Gastroesophageal sphincter (tissue), 4 donors: ENCODE results near the gene FOXS1. TPM values are rescaled to one million over a fixed set of nuclear protein-coding genes. Genes with fewer than 3 reads are reported as not detected.

Experiments used
- ATAC-seq: fragments of 150-250 bp; one replicate; pipeline ENCODE4 v1.9.1; 2016; ENCODE audit warnings: mild to moderate bottlenecking, moderate library complexity
- H3K27ac ChIP-seq, 4 donors: fragments of 200-600 bp; sonication (generic) in 3 of 4; 1 replicate in 3 of 4; 2 replicates in 1 of 4; pipeline ENCODE4 v1.5.1; 2016 to 2019
- H3K27me3 ChIP-seq: fragments of 200-600 bp; sonication (generic); one replicate; pipeline ENCODE4 v1.5.1; 2019
- H3K36me3 ChIP-seq, 2 donors: fragments of 200-600 bp; sonication (generic); one replicate each; pipeline ENCODE4 v1.5.1; 2019; ENCODE audit warnings: control low read depth in 1 of 2
- H3K4me1 ChIP-seq, 3 donors: fragments of 200-600 bp; sonication (generic); 1 replicate in 2 of 3; 2 replicates in 1 of 3; pipeline ENCODE4 v1.5.1; 2016 to 2019; ENCODE audit warnings: control low read depth in 2 of 3
- H3K4me3 ChIP-seq, 2 donors: fragments of 200-600 bp; sonication (generic); one replicate each; pipeline ENCODE4 v1.5.1; 2019; ENCODE audit warnings: mild to moderate bottlenecking in 1 of 2, moderate library complexity in 1 of 2
- H3K9me3 ChIP-seq, 3 donors: fragments of 200-600 bp; sonication (generic); one replicate each; pipeline ENCODE4 v1.5.1; 2017 to 2019; ENCODE audit warnings: control low read depth in 2 of 3
- EP300 ChIP-seq: sonication (generic); formaldehyde crosslinking; IDR thresholded peaks from one replicate; pipeline ENCODE4 v1.6.1; 2017; ENCODE audit warnings: antibody characterized with exemption, mild to moderate bottlenecking
- POLR2A ChIP-seq, 2 donors: fragments of 450-650 bp; IDR thresholded peaks; one replicate each; pipeline ENCODE4 v1.6.1; 2017; ENCODE audit warnings: antibody characterized with exemption in 2 of 2, mild to moderate bottlenecking in 2 of 2, moderate library complexity in 1 of 2
- POLR2AphosphoS5 ChIP-seq: sonication (generic); formaldehyde crosslinking; IDR thresholded peaks from one replicate; pipeline ENCODE4 v1.6.1; 2017; ENCODE audit warnings: antibody characterized with exemption
- WGBS, 2 donors: methylation state at CpG; one replicate each; pipeline ENCODE4 v1.1.5; 2018; ENCODE audit warnings: low coverage in 1 of 2; 5-methylcytosine and 5-hydroxymethylcytosine counted together
- total RNA-seq, 4 donors: library from RNA; depleted of rRNA; stranded (reverse); fragments of >200 nt; gene quantifications; one replicate each; pipeline ENCODE4 v1.1.0, GENCODE V29; 2016
- TF ChIP-seq, protein P1 (sequence below), 4 experiments: fragments of 200-600 bp in 2 of 4; fragments of 450-650 bp in 2 of 4; sonication (generic) in 1 of 4; IDR thresholded peaks; one replicate each; pipeline ENCODE4 v1.5.1; 2017 to 2019; ENCODE audit warnings: antibody characterized with exemption in 4 of 4, mild to moderate bottlenecking in 2 of 4, moderate library complexity in 2 of 4

FOXS1 gene
- total RNA-seq, 4 donors from 2014 or later, result 0.62 to 3.9 (median 2.3) TPM; not detected in 1

DNA sequence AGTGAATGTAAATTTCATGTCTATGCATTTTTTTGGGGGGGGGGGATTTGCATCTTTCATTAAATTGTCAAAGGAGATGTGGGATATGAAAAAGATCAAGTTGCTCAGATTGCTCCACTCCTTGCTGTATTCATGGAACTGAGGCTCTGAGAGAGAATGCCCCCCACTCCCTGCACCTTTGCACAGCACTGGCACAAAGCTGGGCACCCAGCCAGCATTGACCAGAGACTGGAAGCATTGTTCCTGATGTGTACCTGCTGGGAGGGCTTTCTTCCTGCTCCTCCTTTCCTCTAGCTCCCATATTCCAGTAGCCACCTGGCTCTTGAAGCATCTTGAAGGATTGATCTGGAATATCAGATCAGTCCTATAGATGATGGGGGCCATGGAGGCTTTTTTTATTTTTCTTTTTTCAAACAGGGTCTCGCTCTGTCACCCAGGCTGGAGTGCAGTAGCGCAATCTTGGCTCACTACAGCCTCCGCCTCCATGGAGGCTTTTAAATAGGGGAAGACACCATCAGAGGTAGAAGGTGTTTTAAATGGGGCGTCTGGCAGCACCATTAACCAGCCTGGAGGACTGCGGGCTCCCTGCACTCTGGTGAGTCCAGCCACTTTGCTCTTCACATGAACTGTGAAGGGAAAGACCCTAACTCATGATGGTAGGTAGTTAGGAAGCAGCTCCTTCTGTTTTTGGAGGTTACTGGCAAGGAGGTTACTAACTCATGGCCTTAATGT is 14.0 kb upstream of the FOXS1 start:
- no peaks in the 10 kb centered on the region for H3K9me3 ChIP-seq
- H3K4me1 ChIP-seq, result peaks cover 0 to 25% (median 13%) of the 10 kb centered on the region in 3 donors
- H3K27ac ChIP-seq, result no peak overlapping the region
- WGBS, 2 donors, result 90 to 95% methylated on average over 4 to 5 of the region's 5 CpGs
- TF ChIP-seq POLR2AphosphoS5 (no peak), EP300 (no peak), POLR2A (IDR thresholded peaks at IDR 0.05) (no peak)
- TF ChIP-seq, protein P1, sequence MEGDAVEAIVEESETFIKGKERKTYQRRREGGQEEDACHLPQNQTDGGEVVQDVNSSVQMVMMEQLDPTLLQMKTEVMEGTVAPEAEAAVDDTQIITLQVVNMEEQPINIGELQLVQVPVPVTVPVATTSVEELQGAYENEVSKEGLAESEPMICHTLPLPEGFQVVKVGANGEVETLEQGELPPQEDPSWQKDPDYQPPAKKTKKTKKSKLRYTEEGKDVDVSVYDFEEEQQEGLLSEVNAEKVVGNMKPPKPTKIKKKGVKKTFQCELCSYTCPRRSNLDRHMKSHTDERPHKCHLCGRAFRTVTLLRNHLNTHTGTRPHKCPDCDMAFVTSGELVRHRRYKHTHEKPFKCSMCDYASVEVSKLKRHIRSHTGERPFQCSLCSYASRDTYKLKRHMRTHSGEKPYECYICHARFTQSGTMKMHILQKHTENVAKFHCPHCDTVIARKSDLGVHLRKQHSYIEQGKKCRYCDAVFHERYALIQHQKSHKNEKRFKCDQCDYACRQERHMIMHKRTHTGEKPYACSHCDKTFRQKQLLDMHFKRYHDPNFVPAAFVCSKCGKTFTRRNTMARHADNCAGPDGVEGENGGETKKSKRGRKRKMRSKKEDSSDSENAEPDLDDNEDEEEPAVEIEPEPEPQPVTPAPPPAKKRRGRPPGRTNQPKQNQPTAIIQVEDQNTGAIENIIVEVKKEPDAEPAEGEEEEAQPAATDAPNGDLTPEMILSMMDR (IDR thresholded peaks at IDR 0.05), result no peak
- peaks cover 48% of the 10 kb centered on the region for H3K27me3 ChIP-seq
- H3K36me3 ChIP-seq, result no peaks in the 10 kb centered on the region
- ATAC-seq, result no peak
- H3K4me3 ChIP-seq, result no peak overlapping the region

DNA sequence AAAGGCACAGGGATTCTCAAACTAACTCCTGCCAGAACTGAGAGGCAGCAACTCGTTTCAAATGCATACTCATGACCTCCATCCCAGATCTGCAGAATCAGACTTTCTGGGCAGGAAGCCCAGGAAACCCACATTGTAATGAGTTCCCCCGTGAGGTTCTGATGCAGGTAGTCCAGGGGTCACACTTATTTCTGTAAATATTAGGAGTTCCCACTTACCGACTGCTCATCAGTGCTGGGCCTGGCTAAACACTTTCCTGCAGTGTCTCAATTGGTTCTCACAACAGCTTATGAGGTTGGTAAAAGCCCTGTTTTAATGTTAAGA is 13.3 kb upstream of the FOXS1 start:
- 40 to 43% methylated on average over 2 to 3 of the region's 3 CpGs for WGBS, 2 donors
- ATAC-seq, result no peak
- no peak for TF ChIP-seq EP300
- TF ChIP-seq, protein P1 (IDR thresholded peaks at IDR 0.05), result no peak
- no peak for TF ChIP-seq POLR2AphosphoS5
- TF ChIP-seq POLR2A (IDR thresholded peaks at IDR 0.05), result no peak
- Histone ChIP-seq H3K36me3 (no peaks in the 10 kb centered on the region), H3K4me3 (no peak overlapping the region), H3K27me3 (peaks cover 56% of the 10 kb centered on the region), H3K4me1 (peaks cover 0 to 25% (median 13%) of the 10 kb centered on the region in 3 donors), H3K27ac (no peak overlapping the region), H3K9me3 (no peaks in the 10 kb centered on the region)

GRCh38 chr20:31857861-31858759 is 12.7 kb upstream of the FOXS1 start:
- TF ChIP-seq, protein P1 (IDR thresholded peaks at IDR 0.05), result no peak
- TF ChIP-seq POLR2AphosphoS5, result no peak
- Histone ChIP-seq H3K9me3 (no peaks in the 10 kb centered on the region), H3K4me1 (peaks cover 0 to 25% (median 13%) of the 10 kb centered on the region in 3 donors), H3K36me3 (no peaks in the 10 kb centered on the region), H3K27ac (no peak overlapping the region), H3K27me3 (peaks cover 62% of the 10 kb centered on the region), H3K4me3 (no peak overlapping the region)
- ATAC-seq, result no peak
- 30 to 70% methylated on average over 2 to 7 of the region's 15 CpGs for WGBS, 2 donors

- TF ChIP-seq EP300 (no peak), POLR2A (IDR thresholded peaks at IDR 0.05) (no peak), POLR2AphosphoS5 (no peak)
- TF ChIP-seq, protein P1 (IDR thresholded peaks at IDR 0.05), result no peak
- ATAC-seq, result no peak
- H3K9me3 ChIP-seq, result no peaks in the 10 kb centered on the region
- 68 to 70% methylated on average over 2 to 3 of the region's 3 CpGs for WGBS, 2 donors
- H3K4me1 ChIP-seq, result peaks cover 0 to 27% (median 13%) of the 10 kb centered on the region in 3 donors
- peaks cover 78% of the 10 kb centered on the region for H3K27me3 ChIP-seq
- no peak overlapping the region for H3K27ac ChIP-seq
- H3K4me3 ChIP-seq, result no peak overlapping the region
- no peaks in the 10 kb centered on the region for H3K36me3 ChIP-seq
These were observed 11.1 kb upstream of the FOXS1 start for GRCh38 chr20:31856516-31856915.
